Stomach (tissue), 4 donors: ENCODE measurements around the gene COLQ.

Experiments used
- CTCF ChIP-seq, 7 experiments: fragments of 450-650 bp in 4 of 7; fragments of 200-600 bp in 3 of 7; sonication (generic) in 3 of 7; IDR thresholded peaks; one replicate each; pipeline ENCODE4 v1.5.1; 2016 to 2019; ENCODE audit warnings: antibody characterized with exemption in 7 of 7, control low read depth in 2 of 7, mild to moderate bottlenecking in 1 of 7
- EP300 ChIP-seq: sonication (generic); formaldehyde crosslinking; IDR thresholded peaks from one replicate; pipeline ENCODE4 v1.6.1; 2017; ENCODE audit warnings: antibody characterized with exemption
- POLR2A ChIP-seq, 4 donors: fragments of 450-650 bp; IDR thresholded peaks; one replicate each; pipeline ENCODE4 v1.6.1; 2016; ENCODE audit warnings: antibody characterized with exemption in 4 of 4, control low read depth in 2 of 4, mild to moderate bottlenecking in 1 of 4, moderate library complexity in 1 of 4
- POLR2AphosphoS5 ChIP-seq, 3 donors: sonication (generic); formaldehyde crosslinking; IDR thresholded peaks; one replicate each; pipeline ENCODE4 v1.6.1; 2016; ENCODE audit warnings: antibody characterized with exemption in 3 of 3

GRCh38 chr3:15558581-15558980, 37.1 kb upstream of the COLQ start:
- TF ChIP-seq CTCF (IDR thresholded peaks at IDR 0.05) = no peak
- TF ChIP-seq POLR2AphosphoS5 (IDR thresholded peaks at IDR 0.05) = no peak
- no peak for TF ChIP-seq POLR2A (IDR thresholded peaks at IDR 0.05)
- TF ChIP-seq EP300 = no peak
